Kidney capillary endothelial cell (primary cell): ENCODE data around the gene NYAP2.
A peak's percentile ranks its signal among the peaks of the same experiment; 100 is the strongest.

ENCODE experiments used
- DNase-seq: peaks from one replicate; pipeline ENCODE4 v3.0.0-alpha.2; 2018; ENCODE audit warnings: low spot score

Gene NYAP2

DNA sequence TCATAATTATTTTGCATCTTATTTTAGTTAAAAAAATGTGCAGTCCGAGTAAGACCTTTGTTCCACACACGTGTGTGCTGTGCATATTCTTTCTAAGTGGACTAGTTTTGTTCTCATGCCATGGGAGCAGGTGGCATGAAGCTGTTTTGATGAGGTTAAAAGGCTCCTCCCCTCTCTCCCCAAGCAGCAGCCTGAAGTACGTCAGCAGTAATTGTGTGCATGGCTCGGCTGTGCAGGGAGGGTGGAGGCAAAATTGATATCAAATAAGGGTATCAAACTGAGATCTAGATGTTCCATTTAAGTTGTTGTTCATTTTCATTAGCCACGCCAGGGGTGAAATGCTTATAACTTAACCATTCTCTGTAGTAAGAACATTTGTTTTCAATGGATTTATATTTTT lies at the start of gene NYAP2:
Gene NYAP2, plus strand, starts transcription at position 207 of the 400 bp plus-strand sequence. CDS start 9,171 bp downstream, outside the sequence.
- no peak for DNase-seq

DNA sequence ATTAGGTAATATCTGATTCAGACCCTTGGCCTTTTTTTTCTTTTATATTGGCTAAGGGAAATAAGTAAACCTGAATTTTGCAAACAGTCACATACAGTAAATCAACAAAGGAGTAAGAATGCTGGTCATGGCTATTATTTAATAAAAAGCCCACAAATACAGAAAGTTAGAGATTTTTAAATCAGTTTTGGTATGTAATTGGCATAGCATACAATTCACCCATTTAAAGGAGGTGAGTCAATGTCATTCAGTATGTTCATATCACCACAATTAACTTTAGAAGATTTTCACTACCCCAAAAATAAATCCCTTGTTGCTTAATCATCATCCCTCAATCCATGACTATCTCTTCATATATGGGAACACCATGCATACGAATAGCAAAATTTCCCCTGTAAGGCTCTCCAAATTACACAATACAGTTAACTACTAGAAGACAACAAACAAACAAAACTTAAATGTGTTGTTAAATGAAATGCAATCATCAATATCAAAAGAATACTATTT lies 45.9 kb upstream of the NYAP2 start:
- no peak for DNase-seq

DNA sequence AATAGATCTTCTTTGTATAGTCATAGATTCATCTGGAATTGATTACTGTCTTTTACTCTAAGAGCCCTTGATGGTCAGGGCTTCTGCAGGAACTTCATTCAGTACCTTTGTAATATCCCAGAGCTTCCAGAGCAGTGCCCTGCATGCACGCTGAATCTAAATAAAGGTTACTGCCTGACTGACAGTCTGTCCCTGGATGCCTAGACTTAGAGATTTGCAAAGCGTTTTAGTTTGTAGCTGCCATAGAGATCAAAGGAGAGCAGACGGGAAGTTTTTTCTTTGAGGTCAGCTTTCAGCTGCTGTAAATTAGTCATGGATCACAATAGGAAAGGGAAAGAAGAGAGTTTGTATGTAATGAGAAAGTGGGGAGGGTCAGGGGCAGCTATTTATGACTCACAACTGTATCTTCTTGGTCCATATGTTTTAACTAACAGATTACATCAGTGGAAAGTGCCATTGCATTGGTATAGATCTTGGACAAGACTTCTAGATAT lies 45.2 kb upstream of the NYAP2 start:
- DNase-seq: peak; percentile 12

DNA sequence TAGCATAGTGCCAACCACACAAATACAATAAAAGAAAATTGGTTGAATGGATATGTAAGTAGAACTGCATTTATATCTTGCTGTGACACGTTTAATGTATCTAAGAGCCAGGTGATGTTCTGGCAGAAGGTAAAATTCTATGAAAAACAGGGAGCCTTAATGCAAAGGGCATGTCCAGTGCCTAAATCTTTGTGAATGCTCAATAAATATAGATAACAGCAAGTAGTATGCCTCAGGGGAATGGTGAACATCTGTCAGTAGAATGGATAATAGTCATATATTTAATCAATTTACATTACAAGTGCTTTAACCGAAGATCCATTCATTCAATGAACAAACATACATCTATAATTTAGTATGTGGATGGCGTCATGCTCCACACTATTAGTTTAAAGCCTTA lies 43.7 kb upstream of the NYAP2 start:
- DNase-seq: no peak

DNA sequence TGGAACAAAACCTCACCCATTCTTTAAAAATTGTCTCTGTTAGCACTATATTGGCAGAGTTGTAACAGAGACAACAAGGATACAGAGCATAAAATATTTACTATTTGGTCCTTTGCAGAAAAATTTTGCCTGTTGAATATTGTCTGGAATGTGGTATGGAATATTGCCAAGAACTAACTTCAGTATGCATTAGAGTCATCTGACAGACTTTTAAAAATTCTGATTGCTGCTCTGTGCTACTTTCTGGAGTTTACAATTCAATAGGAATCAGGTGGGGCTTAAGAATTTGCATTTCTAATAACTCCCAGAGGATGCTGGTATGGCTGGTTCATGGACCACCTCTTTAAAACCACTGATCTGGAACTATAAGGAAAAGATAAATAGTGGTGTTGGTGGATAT lies 32.8 kb upstream of the NYAP2 start:
- DNase-seq: no peak

DNA sequence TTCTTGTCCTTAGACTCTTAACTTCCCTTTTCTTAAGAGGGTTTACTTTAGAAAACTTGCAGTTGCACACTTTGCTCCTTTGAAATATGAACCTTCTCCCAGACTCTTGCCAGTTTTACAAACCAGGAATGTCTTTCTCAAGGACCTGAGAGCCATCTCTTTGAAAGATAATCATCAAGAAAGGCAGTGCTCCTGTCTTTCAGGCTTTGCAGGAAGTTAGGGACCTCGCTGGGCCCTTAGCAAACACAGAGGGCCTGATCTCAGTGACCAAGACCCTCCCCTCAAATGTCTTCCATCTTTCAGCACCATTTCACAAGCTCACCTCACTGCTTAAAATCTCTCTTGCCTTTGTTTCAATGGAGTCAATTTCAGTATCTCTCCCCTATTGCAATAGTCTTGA lies 32.0 kb upstream of the NYAP2 start:
- DNase-seq: no peak

DNA sequence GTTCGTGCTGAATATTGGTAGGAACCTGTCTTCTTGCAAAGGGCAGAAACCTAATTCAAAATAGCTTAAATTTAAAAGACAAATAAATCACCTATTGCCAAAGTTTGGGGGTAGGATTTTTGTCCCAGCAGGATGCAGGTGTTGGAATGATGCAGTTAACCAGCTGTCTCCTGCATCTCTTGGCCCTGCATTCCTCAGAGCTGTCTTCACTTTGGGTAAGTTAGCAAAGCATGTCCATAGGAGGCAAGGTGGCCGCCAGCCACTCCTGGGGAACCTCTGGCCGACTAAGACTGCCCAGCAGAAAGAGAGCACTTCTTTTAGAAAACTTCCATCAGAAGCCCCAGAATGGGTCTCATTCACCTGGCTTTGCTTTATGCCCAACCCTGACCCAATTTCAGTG lies 20.5 kb upstream of the NYAP2 start:
- no peak for DNase-seq

DNA sequence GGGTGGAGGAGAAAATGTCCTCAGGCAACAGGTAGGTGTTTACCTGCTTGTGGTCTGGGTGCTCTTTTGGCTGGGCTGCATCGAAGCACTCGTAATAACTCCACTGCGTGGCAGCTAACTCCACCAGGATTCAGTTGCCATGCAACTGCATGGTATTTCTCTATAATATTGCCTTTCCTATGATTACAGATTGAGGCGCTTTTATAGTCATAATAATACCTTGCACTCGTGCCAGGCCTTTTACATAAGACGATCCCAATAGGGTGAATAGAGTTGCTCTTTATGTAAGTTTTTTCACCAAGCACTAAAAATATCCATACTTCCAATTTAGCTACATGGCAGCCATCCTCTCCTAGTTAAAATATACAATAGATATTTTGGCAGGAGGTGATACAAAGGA lies 19.7 kb upstream of the NYAP2 start:
- no peak for DNase-seq

DNA sequence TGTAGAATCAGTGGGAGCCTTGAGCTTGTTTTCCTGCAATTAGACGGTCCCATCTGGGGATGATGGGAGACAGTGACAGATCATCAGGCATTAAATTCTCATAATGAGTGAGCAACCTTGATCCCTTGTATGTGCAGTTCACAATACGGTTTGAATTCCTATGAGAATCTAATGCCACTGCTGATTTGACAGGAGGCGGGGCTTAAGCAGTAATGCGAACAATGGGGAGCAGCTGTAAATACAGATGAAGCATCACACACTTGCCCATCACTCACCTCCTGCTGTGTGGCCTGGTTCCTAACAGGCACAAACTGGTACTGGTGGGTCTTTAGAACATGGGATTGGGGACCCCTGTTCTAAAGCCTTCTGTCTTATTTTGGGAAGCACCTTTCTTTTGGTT lies 17.9 kb upstream of the NYAP2 start:
- no peak for DNase-seq

DNA sequence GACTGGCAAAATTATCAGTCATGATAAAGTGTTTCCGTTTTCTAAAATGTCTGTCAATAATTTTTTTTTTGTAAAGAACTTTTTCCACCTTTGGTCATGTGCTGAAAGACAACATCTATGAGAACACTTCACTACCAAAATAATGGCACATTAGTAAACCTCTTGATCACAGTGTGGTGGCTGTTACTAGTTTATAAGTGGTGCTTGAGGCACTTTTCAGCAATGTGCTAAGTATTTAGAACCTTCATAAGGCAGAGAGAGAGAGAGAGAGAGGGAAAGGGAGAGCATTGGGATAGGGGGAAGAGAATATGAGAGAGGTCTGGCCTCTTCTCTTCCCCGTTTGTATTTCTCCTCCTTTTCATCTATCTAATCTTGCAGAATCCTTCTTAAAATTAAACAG lies 1.1 kb upstream of the NYAP2 start:
- no peak for DNase-seq

DNA sequence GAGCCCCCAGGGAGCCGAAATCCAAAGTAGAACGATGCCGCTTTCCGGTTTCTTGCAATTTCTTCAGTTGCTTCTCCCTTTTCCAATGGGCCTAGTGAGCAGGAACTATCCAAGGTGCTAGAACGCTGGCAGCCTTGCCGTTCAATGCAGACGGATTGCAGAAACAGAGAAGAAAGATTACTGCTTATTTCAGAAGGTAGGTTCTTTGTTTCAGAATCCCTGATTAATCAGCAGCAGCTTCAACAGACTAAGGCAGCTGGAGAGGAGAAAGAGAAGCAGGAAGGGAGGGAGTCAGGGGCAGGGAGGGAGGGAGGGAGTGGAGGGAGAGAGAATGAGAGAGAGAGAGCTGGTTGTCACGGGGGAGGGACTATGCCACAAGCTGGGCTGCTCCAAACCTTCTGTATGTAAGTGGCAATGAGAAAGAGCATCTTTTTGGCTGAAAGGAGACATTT lies 576 bp downstream of the NYAP2 start:
- peak; percentile 14 for DNase-seq

DNA sequence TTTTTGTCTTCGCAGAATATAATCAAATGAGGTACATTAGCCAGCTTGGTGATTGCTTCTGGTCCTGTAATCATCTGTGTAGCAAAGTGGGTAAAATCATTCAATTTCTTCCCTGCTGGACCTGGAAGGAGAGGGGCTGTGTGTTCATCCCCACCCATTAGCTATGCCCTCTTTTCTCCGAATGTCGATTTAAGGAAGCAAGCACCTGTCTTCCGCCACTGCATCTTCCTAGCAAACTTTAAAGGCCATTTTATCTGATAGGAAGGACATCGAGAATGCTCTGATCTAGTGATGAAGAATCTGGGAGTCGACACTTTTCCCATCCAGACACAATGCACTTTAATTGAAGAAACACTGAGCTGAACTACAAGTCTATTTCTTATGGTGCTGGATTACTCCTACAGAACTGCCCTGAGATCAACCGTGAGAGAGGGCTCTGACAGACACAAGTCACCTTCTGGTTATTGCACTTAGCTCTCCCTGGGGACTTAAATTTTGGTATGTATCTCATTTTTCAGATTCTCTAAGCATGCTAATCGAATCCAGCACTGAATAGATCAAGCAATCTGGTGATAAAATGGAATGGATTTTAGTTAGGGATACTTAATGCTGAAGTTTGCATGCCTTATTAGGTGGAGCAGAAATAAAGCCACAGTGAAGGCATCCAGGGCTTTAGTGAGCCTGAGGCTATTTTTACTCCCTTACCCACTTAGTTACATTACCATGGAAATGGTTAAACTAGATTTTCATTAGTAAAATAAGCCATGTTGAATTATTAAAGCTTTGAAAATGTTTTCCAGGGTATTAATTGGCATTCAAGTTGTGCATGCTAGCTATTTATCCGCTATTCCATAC lies 1.3 kb downstream of the NYAP2 start:
- DNase-seq: no peak

DNA sequence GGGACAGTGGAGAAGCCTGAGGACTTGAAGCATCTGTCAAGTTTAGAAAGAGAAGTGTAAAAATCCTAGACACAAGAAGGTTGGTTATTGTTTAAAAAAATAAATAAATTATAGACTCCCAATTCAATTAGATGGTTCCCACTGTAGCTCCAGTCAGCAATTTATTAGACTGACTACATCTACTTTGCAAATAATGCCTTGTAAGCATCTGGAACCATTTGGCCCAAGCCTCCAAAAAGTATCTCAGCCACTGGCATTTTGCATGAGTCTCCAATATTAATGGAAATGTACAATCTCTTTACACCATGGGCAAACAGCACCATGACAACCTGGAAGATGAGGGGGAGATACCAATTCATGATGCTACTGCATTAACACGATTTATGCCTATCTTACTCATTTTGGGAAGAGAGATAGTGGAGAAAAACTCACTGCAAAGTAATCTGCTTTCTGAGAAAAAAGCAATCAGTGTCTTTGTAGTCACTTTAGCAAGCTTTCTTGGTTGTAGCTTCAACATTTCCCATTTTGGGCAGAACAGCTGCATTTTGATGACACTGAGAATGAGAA lies 2.8 kb downstream of the NYAP2 start:
- no peak for DNase-seq

DNA sequence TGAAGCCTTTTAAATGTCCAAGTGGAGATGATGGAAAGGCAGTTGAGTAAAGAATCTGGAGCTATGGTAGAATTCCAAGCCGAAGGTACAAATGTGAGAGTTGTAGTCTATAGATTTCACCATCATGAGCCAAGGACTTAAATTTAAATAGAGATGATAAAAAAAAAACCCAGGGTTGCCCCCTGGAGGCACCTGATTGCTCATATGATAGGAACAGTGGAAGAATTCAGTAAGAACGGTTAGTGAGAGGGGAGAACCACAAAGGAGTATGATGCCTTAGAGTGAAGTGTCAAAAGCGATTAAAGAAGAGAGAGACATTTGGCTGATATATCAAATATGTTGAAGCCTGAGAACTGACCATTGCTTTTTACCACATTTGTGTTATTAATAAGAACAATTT lies 11.9 kb downstream of the NYAP2 start:
- DNase-seq: no peak

DNA sequence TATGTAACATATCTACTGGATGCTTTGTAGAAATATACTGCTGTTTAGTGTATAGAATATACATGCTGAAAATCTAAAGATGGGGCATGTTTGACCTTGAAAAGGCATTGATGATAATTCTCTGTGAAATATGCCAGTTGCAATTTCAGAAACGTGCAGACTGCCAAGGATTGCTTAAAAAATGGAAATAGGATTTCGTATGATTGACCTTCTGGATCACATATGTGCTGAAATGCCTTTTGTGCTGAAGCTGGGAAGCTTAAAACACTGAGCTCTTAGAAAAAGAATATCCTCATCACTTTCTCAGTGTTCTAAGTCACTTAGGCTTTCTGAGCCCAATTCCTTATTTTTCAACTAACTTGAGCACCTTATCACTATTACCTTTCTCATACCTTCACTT lies 14.3 kb downstream of the NYAP2 start:
- DNase-seq: no peak

DNA sequence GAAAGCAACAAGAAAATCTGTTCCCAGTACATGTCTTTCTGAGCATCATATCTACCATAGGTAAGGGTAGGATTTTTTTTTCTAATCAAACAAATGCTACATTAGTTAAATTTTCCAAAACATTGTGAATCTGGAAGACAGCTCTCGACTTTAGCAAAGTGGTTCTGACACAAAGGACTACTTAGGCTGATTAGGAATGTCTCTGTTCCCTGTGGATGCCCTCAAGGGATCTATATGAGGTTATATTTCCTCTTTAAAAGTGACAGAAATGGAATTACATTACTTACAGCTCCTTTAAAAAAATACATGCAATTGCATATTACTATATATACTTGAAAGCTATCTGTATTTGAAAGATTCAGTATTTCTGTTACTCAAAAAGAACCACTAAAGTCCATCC lies 15.4 kb downstream of the NYAP2 start:
- no peak for DNase-seq

DNA sequence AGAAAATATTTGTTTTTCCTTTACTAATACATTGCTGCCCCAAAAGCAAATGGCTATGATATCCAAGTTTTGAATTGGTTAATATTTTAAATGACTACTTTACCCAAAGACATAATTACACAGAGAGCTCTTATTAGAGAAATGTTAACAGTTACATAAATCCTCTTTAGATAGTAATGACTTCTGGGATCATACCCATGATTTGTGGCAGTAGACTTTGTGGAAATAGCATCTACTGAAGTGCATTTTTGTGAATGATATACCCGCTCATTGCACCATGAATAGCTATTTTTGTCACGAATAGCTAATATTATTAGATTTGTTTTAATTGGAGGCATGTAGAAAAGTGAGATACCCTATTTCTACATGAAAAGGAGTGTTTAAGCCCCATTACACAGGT lies 15.8 kb downstream of the NYAP2 start:
- no peak for DNase-seq

DNA sequence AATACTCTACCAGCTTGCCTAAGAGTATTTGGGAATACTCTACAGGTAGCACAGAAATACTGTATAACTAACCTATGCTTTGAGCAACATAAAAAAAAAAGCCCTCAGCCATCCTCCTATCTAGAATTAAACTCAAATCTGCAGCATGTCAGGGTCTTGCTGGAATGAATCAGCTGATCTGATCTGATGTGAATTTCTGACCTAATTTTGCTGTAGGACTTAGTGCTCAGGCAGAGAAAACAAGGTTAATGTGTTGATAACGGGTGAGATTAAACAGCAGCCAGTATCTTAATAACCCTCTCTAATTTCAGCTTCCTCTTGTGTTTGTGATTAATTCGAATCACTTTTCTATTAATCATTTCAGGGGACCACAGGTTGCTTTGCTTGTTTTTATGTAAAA lies 16.3 kb downstream of the NYAP2 start:
- DNase-seq: no peak

DNA sequence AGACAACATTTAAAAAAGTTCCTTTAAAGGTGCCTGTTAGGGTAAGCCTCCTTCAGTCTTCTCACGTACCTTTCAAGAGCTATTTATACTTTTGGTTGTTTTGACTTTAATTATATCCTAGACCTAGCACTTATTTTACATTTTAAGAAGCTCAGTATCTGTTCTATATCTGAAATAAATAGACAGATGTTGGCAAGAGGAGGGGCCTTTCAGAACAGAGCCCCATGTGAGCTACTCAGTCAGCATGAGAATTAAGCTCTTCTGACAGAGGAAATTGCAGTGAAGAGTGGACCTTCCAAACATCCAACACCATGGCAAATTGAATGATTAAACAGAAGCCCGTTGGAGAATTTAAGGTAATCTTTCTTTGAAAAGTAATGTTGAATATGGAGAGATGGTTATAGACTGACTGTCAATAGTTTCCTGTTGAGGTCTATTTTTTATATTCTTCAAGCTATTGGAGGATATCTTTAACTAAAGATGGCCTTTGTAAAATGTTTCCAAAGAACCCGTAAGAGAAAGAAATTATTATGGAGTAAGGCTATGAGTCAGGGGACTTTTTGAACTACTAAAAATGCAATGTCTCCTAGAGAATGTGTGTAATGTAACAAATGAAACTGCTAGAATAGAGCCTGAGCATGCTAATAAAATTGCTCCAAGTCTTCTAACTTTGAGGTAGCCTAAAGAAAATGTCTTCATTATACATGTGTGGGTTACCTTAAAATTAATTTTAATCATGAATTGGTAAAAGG lies 17.3 kb downstream of the NYAP2 start:
- no peak for DNase-seq

DNA sequence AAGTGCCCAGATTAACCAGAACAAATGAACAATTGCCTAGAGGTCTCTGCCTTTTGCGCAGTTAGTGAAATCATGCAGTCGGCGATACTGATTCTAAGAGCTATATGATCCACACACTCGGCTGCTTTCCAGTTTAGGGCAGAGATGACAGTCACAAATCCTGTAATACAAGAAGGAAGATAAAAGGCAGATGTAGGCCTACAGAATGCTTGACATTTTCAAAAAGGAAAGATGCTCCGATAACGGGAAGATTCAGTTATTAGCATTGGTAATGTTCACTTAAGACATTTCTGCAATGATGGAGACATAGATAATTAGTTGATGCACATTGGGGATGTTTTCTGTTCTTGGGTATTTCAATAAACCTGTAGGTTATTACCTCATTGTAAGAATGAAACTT lies 19.5 kb downstream of the NYAP2 start:
- DNase-seq: no peak

DNA sequence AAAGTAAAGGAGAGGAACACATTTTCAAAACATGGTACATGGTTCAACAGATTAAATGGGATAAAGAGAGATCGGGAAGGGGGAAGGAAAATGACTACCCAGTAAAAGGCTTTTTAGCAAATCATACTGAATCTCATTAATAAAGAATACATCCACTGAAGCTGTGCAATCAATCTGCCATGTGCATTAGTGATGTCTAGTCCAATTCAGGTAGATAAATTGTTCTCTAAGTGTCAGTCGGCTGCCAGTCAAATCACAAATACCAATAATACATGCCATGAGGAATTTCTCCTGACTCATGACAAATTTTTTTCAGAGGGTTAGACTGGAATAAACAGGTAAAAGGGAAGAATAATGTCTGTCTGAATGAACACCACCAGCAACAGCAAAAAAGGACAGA lies 22.6 kb downstream of the NYAP2 start:
- no peak for DNase-seq

DNA sequence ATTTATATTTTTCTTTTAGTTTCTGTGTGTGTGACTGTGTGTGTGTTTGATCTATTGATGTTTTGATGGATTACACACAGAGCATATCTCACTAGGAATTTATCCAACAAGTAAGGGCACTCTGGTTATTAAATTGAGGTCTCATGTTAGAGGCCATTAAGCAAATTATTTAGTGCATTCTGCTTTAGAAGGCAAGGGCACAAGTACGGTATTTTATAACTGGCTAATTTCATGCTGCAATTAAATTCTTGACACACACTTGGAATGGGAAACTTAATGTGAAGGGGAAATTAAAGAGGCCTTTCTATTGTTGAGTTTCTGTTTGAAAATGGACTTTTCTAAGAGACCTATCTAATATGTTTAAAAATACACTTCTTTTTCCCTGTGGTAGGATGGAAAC lies 25.8 kb downstream of the NYAP2 start:
- DNase-seq: no peak

DNA sequence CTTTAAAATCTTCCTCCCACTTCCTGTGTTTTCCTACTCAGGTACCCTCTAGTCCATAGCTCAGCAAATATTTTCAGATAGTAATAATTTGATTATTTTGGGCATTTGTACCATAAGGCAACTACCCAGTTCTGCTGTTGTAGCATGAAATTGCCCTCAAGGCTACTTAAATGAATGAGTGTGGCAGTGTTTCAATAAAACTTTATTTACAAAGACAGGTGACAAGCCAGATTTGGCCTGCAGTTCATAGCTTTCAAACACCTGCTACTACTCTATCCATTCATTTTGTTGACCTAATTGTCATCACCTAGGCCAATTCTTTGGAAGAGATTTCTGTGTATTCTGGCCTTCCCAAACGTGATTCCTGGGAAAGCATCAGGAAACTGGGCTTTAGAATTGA lies 28.9 kb downstream of the NYAP2 start:
- DNase-seq: no peak
